ENCODE results near the gene ELAPOR2.

DNA sequence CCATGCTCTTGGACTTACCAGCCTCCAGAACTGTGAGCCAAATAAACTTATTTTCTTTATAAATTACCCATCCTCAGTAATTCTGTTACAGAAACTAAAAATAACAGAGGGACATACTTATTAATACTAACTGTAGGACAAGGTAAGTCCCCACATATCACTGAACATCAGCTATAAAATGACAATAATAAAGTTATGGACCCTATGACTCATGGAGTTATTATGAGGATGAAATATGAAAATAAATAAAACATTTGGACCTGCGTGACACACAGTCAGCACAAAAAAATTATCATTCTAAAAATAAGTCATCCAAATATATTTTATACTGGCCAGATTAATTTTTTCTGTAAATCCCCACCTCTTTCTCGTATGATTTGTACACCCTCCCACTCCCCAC, 34.9 kb upstream of the ELAPOR2 start:
- TF ChIP-seq, protein P1, sequence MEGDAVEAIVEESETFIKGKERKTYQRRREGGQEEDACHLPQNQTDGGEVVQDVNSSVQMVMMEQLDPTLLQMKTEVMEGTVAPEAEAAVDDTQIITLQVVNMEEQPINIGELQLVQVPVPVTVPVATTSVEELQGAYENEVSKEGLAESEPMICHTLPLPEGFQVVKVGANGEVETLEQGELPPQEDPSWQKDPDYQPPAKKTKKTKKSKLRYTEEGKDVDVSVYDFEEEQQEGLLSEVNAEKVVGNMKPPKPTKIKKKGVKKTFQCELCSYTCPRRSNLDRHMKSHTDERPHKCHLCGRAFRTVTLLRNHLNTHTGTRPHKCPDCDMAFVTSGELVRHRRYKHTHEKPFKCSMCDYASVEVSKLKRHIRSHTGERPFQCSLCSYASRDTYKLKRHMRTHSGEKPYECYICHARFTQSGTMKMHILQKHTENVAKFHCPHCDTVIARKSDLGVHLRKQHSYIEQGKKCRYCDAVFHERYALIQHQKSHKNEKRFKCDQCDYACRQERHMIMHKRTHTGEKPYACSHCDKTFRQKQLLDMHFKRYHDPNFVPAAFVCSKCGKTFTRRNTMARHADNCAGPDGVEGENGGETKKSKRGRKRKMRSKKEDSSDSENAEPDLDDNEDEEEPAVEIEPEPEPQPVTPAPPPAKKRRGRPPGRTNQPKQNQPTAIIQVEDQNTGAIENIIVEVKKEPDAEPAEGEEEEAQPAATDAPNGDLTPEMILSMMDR (IDR thresholded peaks at IDR 0.05; ENCODE audit: borderline replicate concordance, extremely low read depth, low read length, poor library complexity, severe bottlenecking) = no peak
- TF ChIP-seq EZH2 (IDR thresholded peaks at IDR 0.05; ENCODE audit: borderline replicate concordance, low read depth, low read length, severe bottlenecking) = no peak
